Tibial nerve (tissue), 4 donors: ENCODE measurements around the gene DNAJB12.

ENCODE experiments used
- EP300 ChIP-seq, 2 donors: sonication (generic); formaldehyde crosslinking; IDR thresholded peaks; one replicate each; pipeline ENCODE4 v1.6.1; 2017; ENCODE audit warnings: antibody characterized with exemption in 2 of 2, mild to moderate bottlenecking in 1 of 2
- TF ChIP-seq, protein P1 (sequence below), 5 experiments: fragments of 200-600 bp in 3 of 5; fragments of 450-650 bp in 2 of 5; sonication (generic) in 3 of 5; IDR thresholded peaks; one replicate each; pipeline ENCODE4 v1.5.1; 2016 to 2019; ENCODE audit warnings: antibody characterized with exemption in 5 of 5, mild to moderate bottlenecking in 3 of 5, moderate library complexity in 2 of 5

DNA sequence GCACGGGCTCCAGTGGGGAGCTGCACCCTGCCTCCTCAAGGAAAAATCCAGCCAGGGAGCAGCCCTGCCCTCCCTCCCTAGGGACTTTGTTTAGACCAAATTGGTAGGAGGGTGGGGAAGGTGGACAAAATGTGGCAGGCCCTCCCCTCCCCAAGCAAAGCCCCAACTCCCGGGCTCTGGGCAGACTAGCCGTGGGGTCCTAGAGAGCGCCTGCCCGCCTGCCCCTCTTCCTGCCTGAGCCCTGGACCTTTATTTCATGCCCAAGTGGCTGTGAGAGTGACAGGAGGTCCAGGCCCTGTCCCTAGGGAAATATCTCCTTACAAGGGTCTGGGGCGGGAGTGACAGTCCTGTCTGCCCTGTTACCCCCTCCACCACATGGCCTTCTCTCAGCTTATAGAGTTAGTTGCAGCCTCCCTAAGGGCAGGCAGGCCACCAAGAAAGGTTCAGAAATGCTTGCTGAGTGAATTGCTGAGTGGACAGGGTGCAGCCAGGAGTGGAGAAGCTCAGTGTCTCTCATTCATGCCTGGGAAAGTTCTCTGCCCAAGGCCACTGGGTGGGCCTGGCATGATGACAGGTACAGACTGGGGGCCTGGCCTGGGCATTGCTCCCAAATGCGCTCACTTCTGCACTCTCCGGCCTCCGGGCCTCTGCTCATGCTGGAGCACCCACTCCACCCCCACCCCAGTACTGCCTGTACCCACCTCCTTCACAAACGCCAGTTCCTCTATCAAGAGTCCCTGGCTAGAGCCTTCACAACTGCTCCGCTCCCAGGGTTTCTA lies 25.2 kb downstream of the DNAJB12 start:
- TF ChIP-seq, protein P1, sequence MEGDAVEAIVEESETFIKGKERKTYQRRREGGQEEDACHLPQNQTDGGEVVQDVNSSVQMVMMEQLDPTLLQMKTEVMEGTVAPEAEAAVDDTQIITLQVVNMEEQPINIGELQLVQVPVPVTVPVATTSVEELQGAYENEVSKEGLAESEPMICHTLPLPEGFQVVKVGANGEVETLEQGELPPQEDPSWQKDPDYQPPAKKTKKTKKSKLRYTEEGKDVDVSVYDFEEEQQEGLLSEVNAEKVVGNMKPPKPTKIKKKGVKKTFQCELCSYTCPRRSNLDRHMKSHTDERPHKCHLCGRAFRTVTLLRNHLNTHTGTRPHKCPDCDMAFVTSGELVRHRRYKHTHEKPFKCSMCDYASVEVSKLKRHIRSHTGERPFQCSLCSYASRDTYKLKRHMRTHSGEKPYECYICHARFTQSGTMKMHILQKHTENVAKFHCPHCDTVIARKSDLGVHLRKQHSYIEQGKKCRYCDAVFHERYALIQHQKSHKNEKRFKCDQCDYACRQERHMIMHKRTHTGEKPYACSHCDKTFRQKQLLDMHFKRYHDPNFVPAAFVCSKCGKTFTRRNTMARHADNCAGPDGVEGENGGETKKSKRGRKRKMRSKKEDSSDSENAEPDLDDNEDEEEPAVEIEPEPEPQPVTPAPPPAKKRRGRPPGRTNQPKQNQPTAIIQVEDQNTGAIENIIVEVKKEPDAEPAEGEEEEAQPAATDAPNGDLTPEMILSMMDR (IDR thresholded peaks at IDR 0.05): no peak
- TF ChIP-seq EP300 (IDR thresholded peaks at IDR 0.05): no peak
